ENCODE data around the gene DDX42. TPM values are rescaled to one million over a fixed set of nuclear protein-coding genes. Genes with fewer than 3 reads are reported as not detected.

DDX42 gene
- total RNA-seq, 2 experiments from 2014 or later, result 126 to 143 TPM

- Mint-ChIP-seq H3K27me3 (no peaks in the 10 kb centered on the region), H3K4me3 (peak overlapping the region; percentile 91), H3K36me3 (peaks cover 47% of the 10 kb centered on the region), H3K4me1 (peaks cover 55% of the 10 kb centered on the region), H3K9me3 (no peaks in the 10 kb centered on the region), H3K27ac (peak overlapping the region; percentile 27)
- POLR2A ChIA-PET, result interaction anchor here (0.7 to 7.4 kb wide), 4 partner anchors 12 to 131 kb away, joined by 3 to 83 read pairs (median 10); partner anchors contain the start of genes CCDC47, DDX42 and SMARCD2
- DNase-seq (no peak), ATAC-seq (ENCODE audit: low read depth) (no peak)
These were observed 55.0 kb downstream of the DDX42 start for GRCh38 chr17:63828936-63829335.

DNA sequence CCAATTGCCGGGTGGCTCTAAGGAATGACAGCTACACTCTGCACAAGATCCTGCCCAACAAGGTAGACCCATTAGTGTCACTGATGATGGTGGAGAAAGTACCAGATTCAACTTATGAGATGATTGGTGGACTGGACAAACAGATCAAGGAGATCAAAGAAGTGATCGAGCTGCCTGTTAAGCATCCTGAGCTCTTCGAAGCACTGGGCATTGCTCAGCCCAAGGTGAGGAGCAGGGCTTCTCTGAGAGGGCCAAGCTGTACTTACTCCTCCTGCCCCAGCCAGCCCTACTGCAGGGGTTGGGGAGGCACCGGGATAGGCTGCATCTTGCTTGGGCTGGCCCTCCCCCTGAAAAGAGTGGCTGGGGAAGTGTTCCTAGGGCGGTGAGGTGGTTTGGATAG lies 56.3 kb downstream of the DDX42 start:
- Mint-ChIP-seq H3K27ac (peak overlapping the region; percentile 83), H3K9me3 (no peaks in the 10 kb centered on the region), H3K4me1 (peaks cover 54% of the 10 kb centered on the region), H3K27me3 (no peaks in the 10 kb centered on the region), H3K36me3 (peaks cover 45% of the 10 kb centered on the region), H3K4me3 (no peak overlapping the region)
- ATAC-seq (ENCODE audit: low read depth), result no peak
- DNase-seq, result no peak
- POLR2A ChIA-PET, result interaction anchor here (0.7 to 7.4 kb wide), 5 partner anchors 10 to 145 kb away, joined by 3 to 83 read pairs (median 4); partner anchors contain the start of genes CCDC47, DDX42 and SMARCD2

GRCh38 chr17:63830904-63831491 lies 57.0 kb downstream of the DDX42 start:
- Mint-ChIP-seq H3K4me3 (peak overlapping the region; percentile 48), H3K36me3 (peaks cover 45% of the 10 kb centered on the region), H3K27me3 (no peaks in the 10 kb centered on the region), H3K4me1 (peaks cover 49% of the 10 kb centered on the region), H3K27ac (peak overlapping the region; percentile 83), H3K9me3 (no peaks in the 10 kb centered on the region)
- DNase-seq, result no peak
- no peak for ATAC-seq (ENCODE audit: low read depth)
- POLR2A ChIA-PET, result interaction anchor here (0.5 to 7.4 kb wide), 6 partner anchors 10 to 146 kb away, joined by 3 to 83 read pairs (median 4); partner anchors contain the start of genes CCDC47, DDX42 and SMARCD2

GRCh38 chr17:63831505-63831904 lies 57.5 kb downstream of the DDX42 start:
- ATAC-seq (ENCODE audit: low read depth), result no peak
- Mint-ChIP-seq H3K27me3 (no peaks in the 10 kb centered on the region), H3K36me3 (peaks cover 45% of the 10 kb centered on the region), H3K9me3 (no peaks in the 10 kb centered on the region), H3K4me3 (peak overlapping the region; percentile 48), H3K27ac (peak overlapping the region; percentile 83), H3K4me1 (peaks cover 46% of the 10 kb centered on the region)
- POLR2A ChIA-PET, result interaction anchor here (0.5 to 7.4 kb wide), 4 partner anchors 9 to 135 kb away, joined by 4 to 83 read pairs (median 14); partner anchors contain the start of gene SMARCD2
- DNase-seq, result no peak

- ATAC-seq (ENCODE audit: low read depth) (no peak), DNase-seq (no peak)
- H3K36me3 Mint-ChIP-seq, result peaks cover 45% of the 10 kb centered on the region
- H3K27me3 Mint-ChIP-seq, result no peaks in the 10 kb centered on the region
- H3K4me1 Mint-ChIP-seq, result peaks cover 46% of the 10 kb centered on the region
- H3K4me3 Mint-ChIP-seq, result peak overlapping the region; percentile 48
- H3K27ac Mint-ChIP-seq, result peak overlapping the region; percentile 83
- POLR2A ChIA-PET, result interaction anchor here (5.2 to 7.4 kb wide), 2 partner anchors 9 to 135 kb away, joined by 24 to 83 read pairs; partner anchors contain the start of gene SMARCD2
- no peaks in the 10 kb centered on the region for H3K9me3 Mint-ChIP-seq
These were observed 58.0 kb downstream of the DDX42 start for GRCh38 chr17:63832014-63832413.

DNA sequence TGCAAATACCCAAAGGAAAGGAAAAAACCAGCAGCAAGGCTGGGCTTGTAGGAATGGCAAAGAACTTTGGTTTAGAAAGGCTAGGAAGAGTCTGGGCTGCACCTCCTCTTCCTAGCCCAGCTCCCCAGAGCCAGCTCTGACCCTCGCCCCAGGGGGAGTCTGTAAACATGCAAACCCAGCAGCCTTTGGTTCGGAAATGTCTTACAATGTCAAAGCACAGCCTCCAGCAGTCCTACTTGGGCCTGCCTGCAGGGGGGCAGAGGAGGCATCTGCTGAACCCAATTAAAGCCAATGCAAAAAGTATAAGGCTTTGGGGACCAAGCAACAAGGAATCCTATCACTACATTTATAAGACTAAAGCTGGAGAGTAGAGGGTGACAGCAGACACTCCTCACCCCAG lies 58.5 kb downstream of the DDX42 start:
- POLR2A ChIA-PET, result interaction anchor here (5.2 to 7.4 kb wide), 2 partner anchors 8 to 136 kb away, joined by 24 to 83 read pairs; partner anchors contain the start of gene SMARCD2
- peaks cover 46% of the 10 kb centered on the region for H3K4me1 Mint-ChIP-seq
- H3K9me3 Mint-ChIP-seq, result no peaks in the 10 kb centered on the region
- ATAC-seq (ENCODE audit: low read depth) (no peak), DNase-seq (no peak)
- H3K4me3 Mint-ChIP-seq, result no peak overlapping the region
- peak overlapping the region; percentile 71 for H3K27ac Mint-ChIP-seq
- H3K36me3 Mint-ChIP-seq, result peaks cover 45% of the 10 kb centered on the region
- no peaks in the 10 kb centered on the region for H3K27me3 Mint-ChIP-seq

GRCh38 chr17:63833026-63833740 lies 59.2 kb downstream of the DDX42 start:
- no peaks in the 10 kb centered on the region for H3K9me3 Mint-ChIP-seq
- peak overlapping the region; percentile 30 for H3K27ac Mint-ChIP-seq
- H3K27me3 Mint-ChIP-seq, result no peaks in the 10 kb centered on the region
- no peak for ATAC-seq (ENCODE audit: low read depth)
- H3K4me1 Mint-ChIP-seq, result peaks cover 43% of the 10 kb centered on the region
- DNase-seq, result no peak
- peaks cover 43% of the 10 kb centered on the region for H3K36me3 Mint-ChIP-seq
- POLR2A ChIA-PET, result interaction anchor here (0.5 to 7.4 kb wide), 4 partner anchors 7 to 136 kb away, joined by 3 to 83 read pairs (median 14); partner anchors contain the start of gene SMARCD2
- no peak overlapping the region for H3K4me3 Mint-ChIP-seq

DNA sequence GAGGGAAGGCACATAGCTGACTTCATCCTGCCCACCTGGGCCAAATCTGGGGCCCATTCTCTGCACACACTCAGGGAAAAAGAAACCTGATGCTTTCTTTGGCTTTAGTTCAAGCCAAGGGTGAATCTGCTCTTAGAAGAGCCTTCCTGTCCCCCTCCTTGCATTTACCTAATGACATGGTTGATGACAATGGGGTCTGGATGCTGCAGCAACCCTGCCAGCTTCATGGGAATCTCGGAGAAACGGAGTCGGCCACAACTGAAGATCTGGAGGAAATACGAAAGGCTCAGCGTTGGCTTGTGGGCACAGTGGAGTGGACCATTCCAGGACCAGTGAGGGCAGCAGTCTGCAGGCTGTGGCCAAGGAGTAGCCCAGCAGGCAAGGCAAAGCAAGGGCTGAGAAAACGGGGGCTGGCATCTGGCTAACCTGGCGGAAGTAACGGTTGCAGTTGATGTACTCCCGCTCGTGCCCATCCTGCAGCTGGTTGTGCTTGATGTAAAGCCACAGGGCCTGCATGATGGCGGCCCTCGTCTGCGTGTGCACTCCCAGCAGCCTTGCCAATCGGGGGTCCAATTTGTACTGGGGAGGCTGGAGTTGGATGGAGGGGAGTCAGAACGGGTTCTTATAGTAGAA lies 59.9 kb downstream of the DDX42 start:
- H3K27ac Mint-ChIP-seq, result peak overlapping the region; percentile 49
- POLR2A ChIA-PET, result interaction anchor here (0.5 to 5.2 kb wide), 5 partner anchors 8 to 137 kb away, joined by 3 to 24 read pairs (median 3); no protein-coding TSS in a partner anchor
- no peak for ATAC-seq (ENCODE audit: low read depth)
- H3K27me3 Mint-ChIP-seq, result no peaks in the 10 kb centered on the region
- no peaks in the 10 kb centered on the region for H3K9me3 Mint-ChIP-seq
- no peak overlapping the region for H3K4me3 Mint-ChIP-seq
- DNase-seq, result no peak
- H3K36me3 Mint-ChIP-seq, result peaks cover 43% of the 10 kb centered on the region
- peaks cover 36% of the 10 kb centered on the region for H3K4me1 Mint-ChIP-seq

- ATAC-seq (ENCODE audit: low read depth) (peak; percentile 77), DNase-seq (no peak)
- H3K9me3 Mint-ChIP-seq, result no peaks in the 10 kb centered on the region
- H3K4me3 Mint-ChIP-seq, result no peak overlapping the region
- peak overlapping the region; percentile 67 for H3K27ac Mint-ChIP-seq
- no peaks in the 10 kb centered on the region for H3K27me3 Mint-ChIP-seq
- POLR2A ChIA-PET, result interaction anchor here (1.2 to 5.2 kb wide), 4 partner anchors 9 to 138 kb away, joined by 3 to 24 read pairs (median 3); partner anchors contain the start of genes CCDC47 and DDX42
- H3K36me3 Mint-ChIP-seq, result peaks cover 37% of the 10 kb centered on the region
- H3K4me1 Mint-ChIP-seq, result peaks cover 34% of the 10 kb centered on the region
These were observed 60.6 kb downstream of the DDX42 start for GRCh38 chr17:63834431-63835166.

GRCh38 chr17:63835167-63835720 lies 61.3 kb downstream of the DDX42 start:
- Mint-ChIP-seq H3K27me3 (no peaks in the 10 kb centered on the region), H3K9me3 (no peaks in the 10 kb centered on the region), H3K36me3 (peaks cover 31% of the 10 kb centered on the region), H3K4me3 (no peak overlapping the region), H3K27ac (peak overlapping the region; percentile 67), H3K4me1 (peaks cover 28% of the 10 kb centered on the region)
- POLR2A ChIA-PET, result interaction anchor here (1.2 to 5.2 kb wide), 4 partner anchors 9 to 138 kb away, joined by 3 to 24 read pairs (median 3); partner anchors contain the start of genes CCDC47 and DDX42
- no peak for ATAC-seq (ENCODE audit: low read depth)
- no peak for DNase-seq

DNA sequence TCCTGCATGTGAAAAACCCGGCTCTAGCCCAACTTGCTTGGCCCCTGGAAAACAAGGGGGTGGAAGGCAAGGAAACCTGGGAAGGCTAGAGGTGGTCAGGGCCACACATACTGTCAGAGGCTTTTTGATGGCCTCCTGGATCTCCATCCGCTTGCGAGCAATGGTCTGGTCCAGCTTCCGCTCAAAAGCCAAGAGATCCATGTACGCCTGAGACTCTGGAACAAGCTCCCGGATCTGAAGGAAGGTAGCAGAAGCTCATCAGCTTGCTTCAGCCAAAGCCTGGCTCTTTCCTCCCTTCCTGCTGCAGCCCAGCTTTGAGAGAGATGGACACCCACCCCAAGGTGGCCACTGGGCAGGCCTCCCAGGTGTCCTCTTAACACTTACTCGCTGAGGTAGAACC lies 62.8 kb downstream of the DDX42 start:
- H3K4me3 Mint-ChIP-seq, result no peak overlapping the region
- POLR2A ChIA-PET, result interaction anchor here (1.6 kb wide), 1 partner anchor 12 kb away, joined by 3 read pairs; no protein-coding TSS in a partner anchor
- no peak for ATAC-seq (ENCODE audit: low read depth)

DNA sequence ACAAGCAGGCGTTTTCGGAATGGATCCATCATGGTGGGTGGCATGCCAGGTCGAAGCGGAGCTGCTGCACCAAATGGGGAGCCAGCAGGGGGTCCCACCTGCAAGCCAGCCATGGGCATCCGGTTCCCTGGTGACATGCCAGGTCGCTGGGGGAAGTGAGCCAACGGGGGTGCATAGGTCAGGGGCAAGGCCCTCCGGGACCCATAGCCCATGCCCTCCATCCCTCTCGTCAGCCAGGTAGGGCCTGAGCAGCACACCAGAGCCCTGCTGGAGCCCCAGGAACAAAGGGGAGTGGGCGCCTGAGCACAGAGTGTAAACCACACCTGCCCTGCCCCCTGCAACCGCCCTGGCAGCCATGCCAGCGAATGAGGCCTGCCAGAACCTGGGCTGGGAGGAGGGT lies 63.5 kb downstream of the DDX42 start:
- POLR2A ChIA-PET, result interaction anchor here (1.6 to 6.8 kb wide), 2 partner anchors 8 to 11 kb away, joined by 3 to 83 read pairs; partner anchors contain the start of genes FTSJ3 and PSMC5
- Mint-ChIP-seq H3K4me3 (no peak overlapping the region), H3K36me3 (peaks cover 15% of the 10 kb centered on the region), H3K27me3 (no peaks in the 10 kb centered on the region), H3K4me1 (peaks cover 22% of the 10 kb centered on the region), H3K27ac (no peak overlapping the region), H3K9me3 (no peaks in the 10 kb centered on the region)
- DNase-seq, result no peak
- no peak for ATAC-seq (ENCODE audit: low read depth)

More for the DNA sequence above, 62.8 kb downstream of the DDX42 start:
- no peak for DNase-seq
- Mint-ChIP-seq H3K4me1 (peaks cover 24% of the 10 kb centered on the region), H3K36me3 (peaks cover 18% of the 10 kb centered on the region), H3K9me3 (no peaks in the 10 kb centered on the region), H3K27me3 (no peaks in the 10 kb centered on the region), H3K27ac (no peak overlapping the region)

Data from activated naive CD8-positive, alpha-beta T cell treated with anti-CD3 and anti-CD28 coated beads, Interleukin-2, amount 10 ng/mL, durations not matched to agents 7 days and 5 days (primary cell).